DOHH2 (cell line): ENCODE data around the gene DISP2.

ENCODE experiments used
- H3F3A ChIP-seq: fragments of 200-600 bp; sonication (generic), shearing (Covaris generic); 2 replicates; pipeline ENCODE4 v1.6.0; 2016; ENCODE audit warnings: antibody characterized with exemption, mild to moderate bottlenecking; ENCODE audit not compliant: control insufficient read depth, insufficient read depth
- H3K27ac ChIP-seq: fragments of 200-600 bp; sonication (generic); 2 replicates; pipeline ENCODE4 v1.5.1; 2014; ENCODE audit warnings: low read depth, mild to moderate bottlenecking, low read length, moderate library complexity
- H3K27me3 ChIP-seq: fragments of 200-600 bp; sonication (generic); 2 replicates; pipeline ENCODE4 v1.6.1; 2014; ENCODE audit warnings: mild to moderate bottlenecking, low read length, mixed read lengths; ENCODE audit not compliant: control insufficient read depth
- H3K36me3 ChIP-seq: fragments of 200-600 bp; sonication (generic); 2 replicates; pipeline ENCODE4 v1.6.1; 2014; ENCODE audit warnings: mild to moderate bottlenecking, low read length, moderate library complexity, mixed read lengths; ENCODE audit not compliant: control insufficient read depth
- H3K4me1 ChIP-seq: fragments of 200-600 bp; sonication (generic); 2 replicates; pipeline ENCODE4 v1.6.1; 2014; ENCODE audit warnings: mild to moderate bottlenecking, low read length, mixed read lengths; ENCODE audit not compliant: control insufficient read depth
- H3K4me2 ChIP-seq: fragments of 200-600 bp; sonication (generic); 2 replicates; pipeline ENCODE4 v1.6.0; 2014; ENCODE audit warnings: mild to moderate bottlenecking, low read length, moderate library complexity
- H3K4me3 ChIP-seq: fragments of 200-600 bp; sonication (generic); 2 replicates; pipeline ENCODE4 v1.5.1; 2014; ENCODE audit warnings: mild to moderate bottlenecking, low read length, mixed read lengths
- H3K79me2 ChIP-seq: fragments of 200-600 bp; sonication (generic); 2 replicates; pipeline ENCODE4 v1.6.1; 2014; ENCODE audit warnings: mild to moderate bottlenecking, low read length, mixed read lengths; ENCODE audit not compliant: control insufficient read depth
- H3K9me2 ChIP-seq: fragments of 200-600 bp; sonication (generic); replicated peaks from 2 replicates; pipeline ENCODE4 v1.6.1; 2014; ENCODE audit warnings: mild to moderate bottlenecking, low read length, mixed read lengths; ENCODE audit not compliant: control insufficient read depth
- H3K9me3 ChIP-seq: fragments of 200-600 bp; sonication (generic); 2 replicates; pipeline ENCODE4 v1.6.1; 2014; ENCODE audit warnings: antibody characterized with exemption, low read length, mixed read lengths; ENCODE audit not compliant: control insufficient read depth, insufficient read depth
- H4K20me1 ChIP-seq: fragments of 200-600 bp; sonication (generic); 2 replicates; pipeline ENCODE4 v1.6.0; 2014; ENCODE audit warnings: low read depth, mild to moderate bottlenecking, antibody characterized with exemption, low read length, moderate library complexity; ENCODE audit not compliant: control insufficient read depth, insufficient read depth
- CTCF ChIP-seq: fragments of 200-600 bp; sonication (generic); IDR thresholded peaks from one replicate; pipeline ENCODE4 v1.5.1; 2014; ENCODE audit warnings: antibody characterized with exemption, mild to moderate bottlenecking, low read depth, low read length; ENCODE audit not compliant: poor library complexity, severe bottlenecking
- EZH2phosphoT487 ChIP-seq: fragments of 200-600 bp; sonication (generic); IDR thresholded peaks from 2 replicates; pipeline ENCODE4 v1.6.1; 2017; ENCODE audit warnings: borderline replicate concordance, mild to moderate bottlenecking, antibody characterized with exemption, low read length, moderate library complexity, mixed read lengths

Gene DISP2

GRCh38 chr15:40369971-40370370 lies 12.0 kb downstream of the DISP2 start:
- Histone ChIP-seq H4K20me1 (no peaks in the 10 kb centered on the region), H3F3A (no peaks in the 10 kb centered on the region), H3K9me2 (no peaks in the 10 kb centered on the region), H3K36me3 (no peaks in the 10 kb centered on the region), H3K4me1 (peaks cover 16% of the 10 kb centered on the region), H3K9me3 (no peaks in the 10 kb centered on the region), H3K4me2 (no peak overlapping the region), H3K79me2 (no peaks in the 10 kb centered on the region), H3K27me3 (peaks cover 6% of the 10 kb centered on the region; the same call in 1 of the 2 replicates), H3K27ac (no peak overlapping the region), H3K4me3 (no peak overlapping the region)
- TF ChIP-seq CTCF, result no peak
- TF ChIP-seq EZH2phosphoT487, result no peak

GRCh38 chr15:40372981-40373380 lies 15.0 kb downstream of the DISP2 start:
- no peaks in the 10 kb centered on the region for H3K9me2 ChIP-seq

GRCh38 chr15:40377606-40378005 lies 19.6 kb downstream of the DISP2 start:
- Histone ChIP-seq H3K4me1 (peaks cover 3% of the 10 kb centered on the region; the same call in 1 of the 2 replicates), H3K4me2 (no peak overlapping the region), H3K36me3 (no peaks in the 10 kb centered on the region), H3K79me2 (no peaks in the 10 kb centered on the region), H3K27ac (no peak overlapping the region), H3K4me3 (no peak overlapping the region), H4K20me1 (no peaks in the 10 kb centered on the region), H3K9me2 (no peaks in the 10 kb centered on the region), H3F3A (no peaks in the 10 kb centered on the region), H3K9me3 (no peaks in the 10 kb centered on the region), H3K27me3 (no peaks in the 10 kb centered on the region)
- TF ChIP-seq EZH2phosphoT487, result no peak
- no peak for TF ChIP-seq CTCF

More at GRCh38 chr15:40372981-40373380, 15.0 kb downstream of the DISP2 start:
- Histone ChIP-seq H3K4me3 (no peak overlapping the region), H3F3A (no peaks in the 10 kb centered on the region), H3K36me3 (no peaks in the 10 kb centered on the region), H3K79me2 (no peaks in the 10 kb centered on the region), H4K20me1 (no peaks in the 10 kb centered on the region), H3K4me2 (no peak overlapping the region), H3K27me3 (peaks cover 6% of the 10 kb centered on the region; the same call in 1 of the 2 replicates), H3K4me1 (peaks cover 5% of the 10 kb centered on the region), H3K9me3 (no peaks in the 10 kb centered on the region), H3K27ac (no peak overlapping the region)
- no peak for TF ChIP-seq EZH2phosphoT487
- no peak for TF ChIP-seq CTCF
